ENCODE data around the gene NEU2.

NEU2 gene

GRCh38 chr2:233059797-233060500 lies 27.5 kb downstream of the NEU2 start, which contains the start of gene INPP5D:
TSS of gene INPP5D (plus strand) at chr2:233060342. CDS start at chr2:233060479, 137 bp downstream.
- TF ChIP-seq CTCF (IDR thresholded peaks at IDR 0.05; ENCODE audit: low read depth, low read length), result no peak
- no peak within 1 kb of the TSS for H3K4me3 ChIP-seq (ENCODE audit: low read depth, low read length)
- no peaks in the 10 kb centered on the region for H3K9me3 ChIP-seq (ENCODE audit: severe bottlenecking)
- H3K36me3 ChIP-seq, result no peaks in the 10 kb centered on the region
- no peak for DNase-seq
- no peaks in the 10 kb centered on the region for H3K27me3 ChIP-seq (ENCODE audit: insufficient read depth, low read depth, severe bottlenecking)
- H3K27ac ChIP-seq, result no peak within 1 kb of the TSS

- Histone ChIP-seq H3K9me3 (ENCODE audit: severe bottlenecking) (no peaks in the 10 kb centered on the region), H3K36me3 (no peaks in the 10 kb centered on the region), H3K27ac (no peak overlapping the region), H3K27me3 (ENCODE audit: insufficient read depth, low read depth, severe bottlenecking) (no peaks in the 10 kb centered on the region), H3K4me3 (ENCODE audit: low read depth, low read length) (no peak overlapping the region)
- DNase-seq, result no peak
- no peak for TF ChIP-seq CTCF (IDR thresholded peaks at IDR 0.05; ENCODE audit: low read depth, low read length)
Measured at GRCh38 chr2:233060501-233060979, 28.1 kb downstream of the NEU2 start.

GRCh38 chr2:233060980-233061590 lies 28.6 kb downstream of the NEU2 start:
- H3K9me3 ChIP-seq (ENCODE audit: severe bottlenecking), result no peaks in the 10 kb centered on the region
- H3K27me3 ChIP-seq (ENCODE audit: insufficient read depth, low read depth, severe bottlenecking), result no peaks in the 10 kb centered on the region
- no peak for DNase-seq
- H3K36me3 ChIP-seq, result no peaks in the 10 kb centered on the region
- TF ChIP-seq CTCF (IDR thresholded peaks at IDR 0.05; ENCODE audit: low read depth, low read length), result no peak
- no peak overlapping the region for H3K4me3 ChIP-seq (ENCODE audit: low read depth, low read length)
- no peak overlapping the region for H3K27ac ChIP-seq

GRCh38 chr2:233061591-233062450 lies 29.3 kb downstream of the NEU2 start:
- H3K4me3 ChIP-seq (ENCODE audit: low read depth, low read length), result no peak overlapping the region
- peak overlapping the region; percentile 24; the same call in 1 of the 2 replicates for H3K27ac ChIP-seq
- H3K27me3 ChIP-seq (ENCODE audit: insufficient read depth, low read depth, severe bottlenecking), result no peaks in the 10 kb centered on the region
- H3K36me3 ChIP-seq, result no peaks in the 10 kb centered on the region
- DNase-seq, result peak; percentile 33
- no peaks in the 10 kb centered on the region for H3K9me3 ChIP-seq (ENCODE audit: severe bottlenecking)
- TF ChIP-seq CTCF (IDR thresholded peaks at IDR 0.05; ENCODE audit: low read depth, low read length), result peak; percentile 25; the same call in 1 of the 2 replicates

GRCh38 chr2:233062451-233062850 lies 30.0 kb downstream of the NEU2 start:
- no peak for TF ChIP-seq CTCF (IDR thresholded peaks at IDR 0.05; ENCODE audit: low read depth, low read length)
- Histone ChIP-seq H3K9me3 (ENCODE audit: severe bottlenecking) (no peaks in the 10 kb centered on the region), H3K36me3 (no peaks in the 10 kb centered on the region), H3K27ac (peak overlapping the region; percentile 24; the same call in 1 of the 2 replicates), H3K4me3 (ENCODE audit: low read depth, low read length) (no peak overlapping the region), H3K27me3 (ENCODE audit: insufficient read depth, low read depth, severe bottlenecking) (no peaks in the 10 kb centered on the region)
- no peak for DNase-seq

All from WERI-Rb-1 (cell line).